ENCODE results near the gene DNAJC5. TPM values are rescaled to one million over a fixed set of nuclear protein-coding genes. Genes with fewer than 3 reads are reported as not detected.

The DNAJC5 gene
- total RNA-seq, 4 donors from 2014 or later, result 10.9 to 39.8 (median 25.6) TPM

- intact Hi-C loops (cut with DNase I; ENCODE audit: low total_unique reads), result no loop called here
- Histone ChIP-seq H3K27ac (no peak overlapping the region), H3K36me3 (no peaks in the 10 kb centered on the region), H3K4me1 (peaks cover 0 to 5% of the 10 kb centered on the region in 2 donors), H3K27me3 (no peaks in the 10 kb centered on the region), H3K9me3 (no peaks in the 10 kb centered on the region), H3K4me3 (no peak overlapping the region)
- no peak for DNase-seq
- TF ChIP-seq, protein P1, sequence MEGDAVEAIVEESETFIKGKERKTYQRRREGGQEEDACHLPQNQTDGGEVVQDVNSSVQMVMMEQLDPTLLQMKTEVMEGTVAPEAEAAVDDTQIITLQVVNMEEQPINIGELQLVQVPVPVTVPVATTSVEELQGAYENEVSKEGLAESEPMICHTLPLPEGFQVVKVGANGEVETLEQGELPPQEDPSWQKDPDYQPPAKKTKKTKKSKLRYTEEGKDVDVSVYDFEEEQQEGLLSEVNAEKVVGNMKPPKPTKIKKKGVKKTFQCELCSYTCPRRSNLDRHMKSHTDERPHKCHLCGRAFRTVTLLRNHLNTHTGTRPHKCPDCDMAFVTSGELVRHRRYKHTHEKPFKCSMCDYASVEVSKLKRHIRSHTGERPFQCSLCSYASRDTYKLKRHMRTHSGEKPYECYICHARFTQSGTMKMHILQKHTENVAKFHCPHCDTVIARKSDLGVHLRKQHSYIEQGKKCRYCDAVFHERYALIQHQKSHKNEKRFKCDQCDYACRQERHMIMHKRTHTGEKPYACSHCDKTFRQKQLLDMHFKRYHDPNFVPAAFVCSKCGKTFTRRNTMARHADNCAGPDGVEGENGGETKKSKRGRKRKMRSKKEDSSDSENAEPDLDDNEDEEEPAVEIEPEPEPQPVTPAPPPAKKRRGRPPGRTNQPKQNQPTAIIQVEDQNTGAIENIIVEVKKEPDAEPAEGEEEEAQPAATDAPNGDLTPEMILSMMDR (IDR thresholded peaks at IDR 0.05), result no peak
- no peak for TF ChIP-seq POLR2A (IDR thresholded peaks at IDR 0.05)
Measured at GRCh38 chr20:63889241-63890200, 5.4 kb upstream of the DNAJC5 start.

DNA sequence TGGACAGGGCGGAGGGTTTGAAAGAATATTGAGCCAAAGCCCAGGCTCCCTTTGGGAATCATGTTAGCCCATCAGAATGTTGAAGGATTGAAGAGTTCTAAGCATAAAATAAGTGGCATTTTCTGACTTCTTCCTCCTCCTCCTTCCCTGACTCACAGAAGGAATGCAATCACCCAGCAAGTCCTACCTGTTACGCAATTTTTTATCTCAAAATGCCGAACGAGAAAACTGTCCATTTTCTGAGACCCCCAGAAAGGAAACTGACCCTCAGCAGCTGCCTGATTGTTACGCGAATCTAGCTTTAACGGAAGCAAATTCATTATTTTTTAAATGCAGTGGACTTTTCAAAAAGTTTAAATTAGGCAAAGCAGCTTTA lies 4.7 kb upstream of the DNAJC5 start:
- intact Hi-C loops (cut with DNase I; ENCODE audit: low total_unique reads), result no loop called here
- H3K36me3 ChIP-seq, result no peaks in the 10 kb centered on the region
- no peak for TF ChIP-seq POLR2A (IDR thresholded peaks at IDR 0.05)
- TF ChIP-seq, protein P1 (IDR thresholded peaks at IDR 0.05), result no peak

GRCh38 chr20:63890616-63891015 lies 4.3 kb upstream of the DNAJC5 start:
- intact Hi-C loops (cut with DNase I; ENCODE audit: low total_unique reads), result no loop called here
- no peaks in the 10 kb centered on the region for H3K27me3 ChIP-seq
- TF ChIP-seq, protein P1 (IDR thresholded peaks at IDR 0.05), result no peak
- TF ChIP-seq POLR2A (IDR thresholded peaks at IDR 0.05), result no peak
- peaks cover 0 to 5% of the 10 kb centered on the region in 2 donors for H3K4me1 ChIP-seq
- H3K27ac ChIP-seq, result no peak overlapping the region
- H3K9me3 ChIP-seq, result no peaks in the 10 kb centered on the region
- no peak overlapping the region for H3K4me3 ChIP-seq
- no peaks in the 10 kb centered on the region for H3K36me3 ChIP-seq
- DNase-seq, result no peak

More for the DNA sequence above, 4.7 kb upstream of the DNAJC5 start:
- H3K27ac ChIP-seq, result no peak overlapping the region
- peaks cover 0 to 5% of the 10 kb centered on the region in 2 donors for H3K4me1 ChIP-seq
- H3K27me3 ChIP-seq, result no peaks in the 10 kb centered on the region
- no peaks in the 10 kb centered on the region for H3K9me3 ChIP-seq
- H3K4me3 ChIP-seq, result no peak overlapping the region
- no peak for DNase-seq

GRCh38 chr20:63891061-63892002 lies 3.6 kb upstream of the DNAJC5 start:
- DNase-seq, result no peak
- TF ChIP-seq, protein P1 (IDR thresholded peaks at IDR 0.05), result no peak
- no peak for TF ChIP-seq POLR2A (IDR thresholded peaks at IDR 0.05)
- Histone ChIP-seq H3K36me3 (no peaks in the 10 kb centered on the region), H3K27ac (no peak overlapping the region), H3K27me3 (no peaks in the 10 kb centered on the region), H3K4me1 (peaks cover 0 to 7% of the 10 kb centered on the region in 2 donors), H3K9me3 (no peaks in the 10 kb centered on the region), H3K4me3 (no peak overlapping the region)
- intact Hi-C loops (cut with DNase I; ENCODE audit: low total_unique reads), result no loop called here
